ENCODE data around the gene PPP2R2B. TPM values are rescaled to one million over a fixed set of nuclear protein-coding genes. Genes with fewer than 3 reads are reported as not detected.

Gene PPP2R2B
- total and polyA plus RNA-seq, 2 of the 4 experiments (the other 2 are of a cell fraction): not detected

GRCh38 chr5:146718609-146719008 lies 159.9 kb downstream of the PPP2R2B start:
- dilution Hi-C loops (cut with HindIII; ENCODE audit: low sequenced_read_pairs, unreplicated experiment) (no loop called here), intact Hi-C loops (cut with micrococcal nuclease) (no loop called here), in situ Hi-C loops (cut with MboI; ENCODE audit: low sequenced_read_pairs) (no loop called here)
- no peak overlapping the region for H2BK15ac ChIP-seq (ENCODE audit: low read depth, low read length)
- H3K27me3 ChIP-seq (ENCODE audit: control insufficient read depth, insufficient read depth, low read length): no peaks in the 10 kb centered on the region
- no peak overlapping the region for H2BK5ac ChIP-seq (ENCODE audit: low read depth, low read length, poor library complexity, severe bottlenecking)
- WGBS, 2 experiments (ENCODE audit: extremely low coverage in 2 of 2, insufficient read length in 1 of 2): no CpG with 5 or more reads among the region's 3 CpGs
- ATAC-seq (ENCODE audit: low read depth): no peak
- no peak overlapping the region for H3K14ac ChIP-seq (replicated peaks; ENCODE audit: low read depth, low read length)
- no peaks in the 10 kb centered on the region for H3K9me3 ChIP-seq (ENCODE audit: control insufficient read depth, insufficient read depth, low read length)
- H2AK5ac ChIP-seq (ENCODE audit: low read depth, low read length): no peak overlapping the region
- no peak overlapping the region for H3K4me2 ChIP-seq (ENCODE audit: low read depth, low read length)
- H4K8ac ChIP-seq (ENCODE audit: low read depth in 2 of 2, low read length in 2 of 2): no peak overlapping the region
- no peak overlapping the region for H2BK20ac ChIP-seq (ENCODE audit: low read depth, low read length)
- H4K20me1 ChIP-seq (ENCODE audit: insufficient read depth, low read length): no peaks in the 10 kb centered on the region
- no peaks in the 10 kb centered on the region for H3K9me1 ChIP-seq (ENCODE audit: insufficient read depth, low read length)
- H2AFZ ChIP-seq (replicated peaks; ENCODE audit: low read length, poor library complexity): no peak overlapping the region
- H3K27ac ChIP-seq (ENCODE audit: insufficient read depth, low read length): no peak overlapping the region
- BruUV-seq (replicated peaks): no TSS peak
- no peak overlapping the region for H2AK9ac ChIP-seq (replicated peaks; ENCODE audit: low read depth, low read length, poor library complexity)
- H3K4me3 ChIP-seq (ENCODE audit: insufficient read depth, low read depth, low read length): no peak overlapping the region
- H3K36me3 ChIP-seq (ENCODE audit: control insufficient read depth, insufficient read depth, low read length): no peaks in the 10 kb centered on the region
- CTCF ChIA-PET: interaction anchor here (0.6 to 0.7 kb wide), 2 partner anchors 10 to 14 kb away, joined by 3 to 5 read pairs; no protein-coding TSS in a partner anchor
- H3K23ac ChIP-seq (ENCODE audit: low read depth, low read length): no peak overlapping the region
- no peak for TF ChIP-seq NFE2L2 (IDR thresholded peaks at IDR 0.05; ENCODE audit: low read depth, low read length)
- TF ChIP-seq CHD1 (IDR thresholded peaks at IDR 0.05; ENCODE audit: low read depth, low read length): no peak
- TF ChIP-seq RAD21 (IDR thresholded peaks at IDR 0.05; ENCODE audit: low read length): no peak
- no peak for TF ChIP-seq CEBPB (IDR thresholded peaks at IDR 0.05; ENCODE audit: low read depth, low read length)
- no peak for TF ChIP-seq USF2 (IDR thresholded peaks at IDR 0.05; ENCODE audit: low read depth, low read length)
- no peak for TF ChIP-seq POLR2A (IDR thresholded peaks at IDR 0.05; ENCODE audit: low read depth, low read length)
- TF ChIP-seq RFX5 (IDR thresholded peaks at IDR 0.05; ENCODE audit: low read depth, low read length): no peak
- no peak for TF ChIP-seq BHLHE40 (IDR thresholded peaks at IDR 0.05; ENCODE audit: low read depth, low read length)
- no peak for TF ChIP-seq MXI1 (IDR thresholded peaks at IDR 0.05; ENCODE audit: borderline replicate concordance, low read depth, low read length)
- no peak for TF ChIP-seq FOS (IDR thresholded peaks at IDR 0.05; ENCODE audit: low read depth, low read length)
- no peak for TF ChIP-seq MAFK (IDR thresholded peaks at IDR 0.05; ENCODE audit: low read depth, low read length)
- no peak for TF ChIP-seq RCOR1 (IDR thresholded peaks at IDR 0.05; ENCODE audit: insufficient replicate concordance, low read length)
- no peak for TF ChIP-seq CTCF (conservative IDR thresholded peaks at IDR 0.05; ENCODE audit: low read depth, low read length)
- no peak for TF ChIP-seq SMC3 (IDR thresholded peaks at IDR 0.05; ENCODE audit: low read depth, low read length)
- no peak for TF ChIP-seq ELK1 (IDR thresholded peaks at IDR 0.05; ENCODE audit: borderline replicate concordance, low read depth, low read length)
- no peak for TF ChIP-seq MAZ (IDR thresholded peaks at IDR 0.05; ENCODE audit: borderline replicate concordance, low read depth, low read length)
- no peak overlapping the region for H3K4ac ChIP-seq (ENCODE audit: low read depth, low read length)
- no peak overlapping the region for H3K56ac ChIP-seq (ENCODE audit: extremely low read depth, insufficient read depth, low read length)
- H3K4me1 ChIP-seq (ENCODE audit: control insufficient read depth, insufficient read depth, low read length): no peaks in the 10 kb centered on the region
- no peak overlapping the region for H3K9ac ChIP-seq (ENCODE audit: low read depth, low read length)
- H2BK120ac ChIP-seq (ENCODE audit: low read depth, low read length): no peak overlapping the region
- no peak for DNase-seq
- POLR2A ChIA-PET (ENCODE audit: unreplicated experiment): no interaction called here
- no peak overlapping the region for H3K18ac ChIP-seq (ENCODE audit: low read depth, low read length)
- H4K5ac ChIP-seq (ENCODE audit: low read depth, low read length): no peak overlapping the region
- H4K91ac ChIP-seq (ENCODE audit: insufficient read depth, low read depth, low read length): no peak overlapping the region
- no peaks in the 10 kb centered on the region for H3K79me1 ChIP-seq (ENCODE audit: low read depth in 1 of 2, low read length in 2 of 2)
